GM19193 (cell line): ENCODE measurements around the gene GSG1.

ENCODE experiments used
- POLR2A ChIP-seq: IDR thresholded peaks from 4 replicates; pipeline ENCODE4 v1.6.1; 2011; ENCODE audit not compliant: insufficient read depth, insufficient read length; ENCODE audit errors: extremely low read depth

GSG1 gene

DNA sequence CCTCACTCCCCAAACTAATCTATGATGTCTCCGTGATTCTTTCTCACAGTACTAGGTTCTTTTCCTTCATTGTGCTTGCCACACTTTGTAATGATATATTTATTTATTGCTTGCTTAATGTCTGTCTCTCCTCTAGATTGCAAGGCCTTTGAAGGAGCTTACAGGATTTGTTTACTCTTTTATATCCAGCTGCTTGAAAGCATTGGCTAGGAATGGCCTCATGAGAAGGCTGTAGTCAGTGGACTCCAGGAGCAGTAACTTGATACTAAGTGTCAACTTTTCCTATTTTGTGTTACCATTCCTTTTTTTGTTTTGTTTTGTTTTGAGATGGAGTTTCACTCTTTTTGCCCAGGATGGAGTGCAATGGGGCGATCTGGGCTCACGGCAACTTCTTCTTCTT lies 66.6 kb downstream of the GSG1 start:
- TF ChIP-seq POLR2A = no peak
